SU-DHL-6 (cell line): ENCODE results near the gene IFNA13.
A peak's percentile ranks its signal among the peaks of the same experiment; 100 is the strongest.

Experiments
- H2AFZ ChIP-seq: fragments of 200-600 bp; sonication (generic); 2 replicates; pipeline ENCODE4 v1.6.1; 2014; ENCODE audit warnings: low read depth, mild to moderate bottlenecking, moderate library complexity, mixed read lengths, antibody characterized with exemption, low read length; ENCODE audit not compliant: severe bottlenecking
- H3F3A ChIP-seq: fragments of 200-600 bp; shearing (Covaris generic); 2 replicates; pipeline ENCODE4 v1.6.0; 2016; ENCODE audit warnings: antibody characterized with exemption, mild to moderate bottlenecking; ENCODE audit not compliant: insufficient read depth
- H3K27ac ChIP-seq: fragments of 200-600 bp; sonication (generic); 2 replicates; pipeline ENCODE4 v1.5.1; 2016; ENCODE audit warnings: low read depth, mild to moderate bottlenecking, low read length, moderate library complexity, mixed read lengths
- H3K27me3 ChIP-seq: fragments of 200-600 bp; sonication (generic), shearing (Covaris generic); 2 replicates; pipeline ENCODE4 v1.6.0; 2014; ENCODE audit warnings: mild to moderate bottlenecking, low read length
- H3K36me3 ChIP-seq: fragments of 200-600 bp; sonication (generic); 2 replicates; pipeline ENCODE4 v1.6.1; 2014; ENCODE audit warnings: mild to moderate bottlenecking, low read length, mixed read lengths
- H3K4me2 ChIP-seq: fragments of 300-600, 200-600 bp; shearing (Covaris generic), sonication (generic); 2 replicates; pipeline ENCODE4 v1.6.0; 2014; ENCODE audit warnings: low read length, low read depth, mild to moderate bottlenecking; ENCODE audit not compliant: poor library complexity, severe bottlenecking
- H3K4me3 ChIP-seq: fragments of 200-600 bp; sonication (generic); 2 replicates; pipeline ENCODE4 v1.5.1; 2014; ENCODE audit warnings: antibody characterized with exemption, low read length, mild to moderate bottlenecking, mixed read lengths; ENCODE audit not compliant: insufficient read depth, poor library complexity, severe bottlenecking
- H3K79me2 ChIP-seq: fragments of 200-600 bp; sonication (generic); 2 replicates; pipeline ENCODE4 v1.6.1; 2014; ENCODE audit warnings: mild to moderate bottlenecking, low read length, moderate library complexity; ENCODE audit not compliant: insufficient read depth
- H3K9ac ChIP-seq: fragments of 200-600 bp; sonication (generic); 2 replicates; pipeline ENCODE4 v1.7.0; 2014; ENCODE audit warnings: mild to moderate bottlenecking, low read length
- H3K9me2 ChIP-seq: fragments of 200-600 bp; sonication (generic); replicated peaks from 2 replicates; pipeline ENCODE4 v1.6.1; 2014; ENCODE audit warnings: low read length; ENCODE audit not compliant: insufficient read depth
- H3K9me3 ChIP-seq: fragments of 200-600 bp; sonication (generic); 2 replicates; pipeline ENCODE4 v1.6.1; 2014; ENCODE audit warnings: low read length, mixed read lengths; ENCODE audit not compliant: insufficient read depth
- H4K20me1 ChIP-seq: fragments of 200-600 bp; sonication (generic); 2 replicates; pipeline ENCODE4 v1.6.1; 2014; ENCODE audit warnings: low read depth, mild to moderate bottlenecking, antibody characterized with exemption, low read length, moderate library complexity, mixed read lengths
- CTCF ChIP-seq: fragments of 200-600 bp; sonication (generic); IDR thresholded peaks from one replicate; pipeline ENCODE4 v1.5.1; 2017; ENCODE audit warnings: antibody characterized with exemption, mild to moderate bottlenecking, low read length, moderate library complexity; ENCODE audit not compliant: insufficient read depth, poor library complexity, severe bottlenecking
- EZH2phosphoT487 ChIP-seq: fragments of 200-600 bp; sonication (generic), shearing (Covaris generic); conservative IDR thresholded peaks from 2 replicates; pipeline ENCODE4 v1.6.1; 2018; ENCODE audit warnings: mild to moderate bottlenecking, antibody characterized with exemption, low read length, moderate library complexity, mixed read lengths

The IFNA13 gene

GRCh38 chr9:21334701-21335632 is 32.9 kb downstream of the IFNA13 start, which contains the start of gene KLHL9:
KLHL9 (minus strand) TSS chr9:21335404; CDS start chr9:21334859, 545 bp downstream.
- Histone ChIP-seq H2AFZ (peak within 1 kb of the TSS; percentile 82), H4K20me1 (peaks cover 23% of the 10 kb centered on the region; the same call in 1 of the 2 replicates), H3K4me3 (peak within 1 kb of the TSS; percentile 74), H3K9me2 (no peaks in the 10 kb centered on the region), H3K27me3 (no peaks in the 10 kb centered on the region), H3K27ac (peak within 1 kb of the TSS; percentile 21), H3K4me2 (peak within 1 kb of the TSS; percentile 72), H3K9ac (peak within 1 kb of the TSS; percentile 62), H3K9me3 (no peaks in the 10 kb centered on the region), H3F3A (no peaks in the 10 kb centered on the region), H3K36me3 (peaks cover 3% of the 10 kb centered on the region; the same call in 1 of the 2 replicates), H3K79me2 (peaks cover 46% of the 10 kb centered on the region)
- no peak for TF ChIP-seq EZH2phosphoT487
- TF ChIP-seq CTCF, result no peak

GRCh38 chr9:21333226-21333625 is 34.6 kb downstream of the IFNA13 start:
- no peak overlapping the region for H3K9ac ChIP-seq
- H3K9me3 ChIP-seq, result no peaks in the 10 kb centered on the region
- peaks cover 9% of the 10 kb centered on the region; the same call in 1 of the 2 replicates for H3K36me3 ChIP-seq
- H4K20me1 ChIP-seq, result peaks cover 37% of the 10 kb centered on the region
- no peaks in the 10 kb centered on the region for H3K9me2 ChIP-seq
- H3K4me2 ChIP-seq, result peak overlapping the region; percentile 72
- no peak overlapping the region for H2AFZ ChIP-seq
- 0 out of 2 replicates have a peak, but pooled peaks cover 3% of the 10 kb centered on the region for H3F3A ChIP-seq
- peaks cover 52% of the 10 kb centered on the region for H3K79me2 ChIP-seq
- no peak overlapping the region for H3K27ac ChIP-seq
- H3K27me3 ChIP-seq, result no peaks in the 10 kb centered on the region
- TF ChIP-seq CTCF (no peak), EZH2phosphoT487 (no peak)
- no peak overlapping the region for H3K4me3 ChIP-seq

DNA sequence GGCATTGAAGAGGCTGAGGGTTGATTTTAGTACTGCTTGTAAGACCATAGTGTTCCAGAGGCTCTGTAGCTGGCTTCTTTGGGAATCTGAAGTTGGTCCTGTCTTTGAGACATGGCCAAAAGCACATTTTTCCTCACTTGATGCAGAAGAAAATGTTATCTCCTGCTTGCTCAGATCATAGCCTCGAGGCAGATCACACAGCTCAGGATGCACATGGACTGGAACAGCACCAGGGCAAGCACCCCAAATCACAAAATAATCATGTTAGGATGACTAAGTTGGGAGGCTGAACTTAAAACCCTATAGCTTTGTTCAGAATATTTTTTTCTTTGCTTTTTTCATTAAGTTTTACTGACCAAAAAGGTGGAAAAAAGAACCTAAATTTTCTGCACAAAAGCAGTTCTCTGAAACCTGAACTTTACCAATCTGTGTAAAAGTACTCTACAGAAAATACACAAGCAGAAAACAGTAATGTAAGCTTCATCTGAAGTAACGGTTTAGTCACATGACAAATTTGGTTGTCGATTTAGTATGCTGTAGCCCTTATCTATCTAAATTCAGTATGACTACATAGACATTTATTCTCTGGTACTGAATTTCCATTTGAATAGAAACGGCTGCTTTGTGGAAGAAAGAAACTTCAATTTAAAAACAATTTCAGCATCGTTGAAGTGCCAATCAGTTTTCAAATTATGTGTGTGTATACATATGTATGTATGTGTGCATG is 36.0 kb downstream of the IFNA13 start:
- H3K27me3 ChIP-seq, result no peaks in the 10 kb centered on the region
- H3K4me2 ChIP-seq, result peak overlapping the region; percentile 72
- peaks cover 52% of the 10 kb centered on the region for H3K79me2 ChIP-seq
- no peak overlapping the region for H3K4me3 ChIP-seq
- TF ChIP-seq CTCF, result no peak
- no peak overlapping the region for H3K9ac ChIP-seq
- no peaks in the 10 kb centered on the region for H3K9me3 ChIP-seq
- no peak overlapping the region for H2AFZ ChIP-seq
- peaks cover 9% of the 10 kb centered on the region; the same call in 1 of the 2 replicates for H3K36me3 ChIP-seq
- 0 out of 2 replicates have a peak, but pooled peaks cover 8% of the 10 kb centered on the region for H3F3A ChIP-seq
- H3K9me2 ChIP-seq, result no peaks in the 10 kb centered on the region
- H3K27ac ChIP-seq, result no peak overlapping the region
- peaks cover 51% of the 10 kb centered on the region for H4K20me1 ChIP-seq
